Coronary artery (tissue), 2 donors: ENCODE results near the gene UBR3.
"Not testable (repeated sequence)": the region's sequence is repeated elsewhere in the genome, so short reads cannot be mapped to it uniquely, and the experiment has no call there.

Experiments used
- DNase-seq: peaks from one replicate; pipeline ENCODE4 v3.0.0-alpha.2; 2017; ENCODE audit warnings: low spot score
- H3K27ac ChIP-seq, 2 donors: fragments of 200-600 bp; sonication (generic); one replicate each; pipeline ENCODE4 v1.5.1; 2016 to 2019
- H3K4me3 ChIP-seq: fragments of 200-600 bp; sonication (generic); 2 replicates; pipeline ENCODE4 v1.5.1; 2016; ENCODE audit warnings: mild to moderate bottlenecking, moderate library complexity
- CTCF ChIP-seq: fragments of 200-600 bp; sonication (generic); IDR thresholded peaks from one replicate; pipeline ENCODE4 v1.5.1; 2019; ENCODE audit warnings: antibody characterized with exemption

Gene UBR3

GRCh38 chr2:169815849-169816248 is 11.4 kb upstream of the UBR3 start:
- Histone ChIP-seq H3K27ac (peak overlapping the region in 1 of 2 donors; percentile 3), H3K4me3 (no peak overlapping the region)
- no peak for DNase-seq
- no peak for TF ChIP-seq CTCF

DNA sequence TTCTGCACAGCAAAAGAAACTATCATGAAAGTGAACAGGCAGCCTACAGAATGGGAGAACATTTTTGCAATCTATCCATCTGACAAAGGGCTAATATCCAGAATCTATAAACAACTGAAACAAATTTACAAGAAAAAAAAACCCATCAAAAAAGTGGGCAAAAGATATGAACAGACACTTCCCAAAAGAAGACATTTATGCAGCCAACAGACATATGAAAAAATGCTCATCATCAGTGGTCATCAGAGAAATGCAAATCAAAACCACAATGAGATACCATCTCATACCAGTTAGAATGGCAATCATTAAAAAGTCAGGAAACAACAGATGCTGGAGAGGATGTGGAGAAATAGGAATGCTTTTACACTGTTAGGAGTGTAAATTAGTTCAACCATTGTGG is 10.3 kb upstream of the UBR3 start:
- H3K27ac ChIP-seq, H3K4me3 ChIP-seq, DNase-seq: not testable (repeated sequence)

GRCh38 chr2:169817369-169817768 is 9.9 kb upstream of the UBR3 start:
- DNase-seq, result not testable (repeated sequence)

GRCh38 chr2:169818241-169818640 is 9.0 kb upstream of the UBR3 start:
- H3K27ac ChIP-seq, result peak overlapping the region in 1 of 2 donors; percentile 21
- no peak for TF ChIP-seq CTCF
- no peak overlapping the region for H3K4me3 ChIP-seq
- no peak for DNase-seq

More at GRCh38 chr2:169817369-169817768, 9.9 kb upstream of the UBR3 start:
- not testable (repeated sequence) for H3K4me3 ChIP-seq, H3K27ac ChIP-seq

DNA sequence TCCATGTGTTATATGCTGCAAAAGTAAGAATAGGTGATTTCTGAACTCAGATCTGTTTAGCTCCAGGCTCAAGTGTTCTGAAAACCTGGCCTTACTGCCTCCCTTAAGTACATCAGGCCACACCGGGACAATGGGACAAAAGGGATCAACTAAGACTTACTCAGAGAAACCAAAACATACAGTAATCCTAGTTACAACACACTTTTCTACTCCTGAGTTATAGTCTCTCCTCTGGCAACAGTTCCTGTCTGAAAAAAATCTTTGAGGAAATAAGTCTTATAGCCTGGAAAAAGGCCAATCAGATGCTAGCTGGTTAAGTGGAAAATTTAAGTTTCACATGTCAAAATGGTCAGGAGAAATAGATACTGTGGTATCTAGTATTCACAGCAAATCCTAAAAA is 8.1 kb upstream of the UBR3 start:
- no peak overlapping the region for H3K4me3 ChIP-seq
- H3K27ac ChIP-seq, result peak overlapping the region in 1 of 2 donors; percentile 21
- no peak for TF ChIP-seq CTCF
- no peak for DNase-seq

- DNase-seq, result not testable (repeated sequence)
- peak overlapping the region in 1 of 2 donors; percentile 60 for H3K27ac ChIP-seq
Observed at GRCh38 chr2:169820101-169820500, 7.2 kb upstream of the UBR3 start.

DNA sequence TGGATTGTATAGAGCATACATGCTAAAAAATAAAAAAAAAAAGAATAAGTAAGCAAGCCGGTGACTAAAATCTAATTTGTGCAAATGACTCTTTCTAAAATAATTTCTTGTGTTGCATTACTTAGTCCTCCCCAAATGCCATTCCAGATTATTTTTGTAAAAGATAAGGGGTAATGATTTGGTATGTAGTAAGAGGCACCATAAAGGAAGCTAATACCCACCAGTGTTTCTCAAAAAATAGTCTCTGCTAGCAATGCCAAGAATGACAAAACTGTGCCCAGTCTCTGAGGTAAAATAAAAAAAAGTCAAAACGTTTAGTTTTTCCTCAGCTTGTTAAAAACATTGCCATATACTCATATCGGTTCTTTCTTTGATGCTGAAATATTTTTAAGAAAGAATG is 5.2 kb upstream of the UBR3 start:
- no peak for TF ChIP-seq CTCF
- H3K27ac ChIP-seq, result no peak overlapping the region
- peak overlapping the region; percentile 77 for H3K4me3 ChIP-seq
- no peak for DNase-seq

More at GRCh38 chr2:169820101-169820500, 7.2 kb upstream of the UBR3 start:
- not testable (repeated sequence) for H3K4me3 ChIP-seq

DNA sequence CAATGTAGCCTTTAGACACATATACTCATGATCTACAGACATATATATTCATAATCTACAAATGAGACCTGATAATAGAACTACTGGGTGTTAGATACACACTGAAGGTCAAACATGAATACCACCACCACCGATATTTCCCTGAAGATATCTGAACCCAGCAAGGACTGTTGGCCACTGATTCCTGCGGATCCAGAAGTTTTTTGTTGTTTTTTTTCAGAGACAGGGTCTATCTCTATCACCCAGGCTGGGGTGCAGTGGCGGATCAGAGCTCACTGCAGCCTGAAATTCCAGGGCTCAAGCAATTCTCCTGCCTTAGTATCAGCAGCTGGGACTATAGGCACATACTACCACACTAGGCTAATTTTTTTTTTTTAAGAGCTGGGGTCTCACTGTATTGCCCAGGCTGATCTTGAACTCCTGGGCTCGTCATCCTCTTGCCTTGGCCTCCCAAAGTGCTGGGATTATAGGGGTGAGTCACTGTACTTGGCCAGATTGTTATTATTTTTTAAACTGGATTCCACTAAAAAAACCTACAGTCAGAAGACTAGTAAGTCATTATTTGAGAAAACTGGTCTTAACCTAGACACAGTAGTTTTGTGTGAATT is 4.4 kb upstream of the UBR3 start:
- Histone ChIP-seq H3K4me3 (peak overlapping the region; percentile 77), H3K27ac (peak overlapping the region; percentile 6 to 67)
- no peak for TF ChIP-seq CTCF
- no peak for DNase-seq

- Histone ChIP-seq H3K4me3 (peak overlapping the region; percentile 77), H3K27ac (peak overlapping the region; percentile 68 to 86)
- TF ChIP-seq CTCF, result no peak
- DNase-seq, result no peak
Observed at GRCh38 chr2:169823996-169824372, 3.3 kb upstream of the UBR3 start.
